ENCODE measurements around the gene AFF3.
"Not testable (repeated sequence)": the region's sequence is repeated elsewhere in the genome, so short reads cannot be mapped to it uniquely, and the experiment has no call there.

Gene AFF3

DNA sequence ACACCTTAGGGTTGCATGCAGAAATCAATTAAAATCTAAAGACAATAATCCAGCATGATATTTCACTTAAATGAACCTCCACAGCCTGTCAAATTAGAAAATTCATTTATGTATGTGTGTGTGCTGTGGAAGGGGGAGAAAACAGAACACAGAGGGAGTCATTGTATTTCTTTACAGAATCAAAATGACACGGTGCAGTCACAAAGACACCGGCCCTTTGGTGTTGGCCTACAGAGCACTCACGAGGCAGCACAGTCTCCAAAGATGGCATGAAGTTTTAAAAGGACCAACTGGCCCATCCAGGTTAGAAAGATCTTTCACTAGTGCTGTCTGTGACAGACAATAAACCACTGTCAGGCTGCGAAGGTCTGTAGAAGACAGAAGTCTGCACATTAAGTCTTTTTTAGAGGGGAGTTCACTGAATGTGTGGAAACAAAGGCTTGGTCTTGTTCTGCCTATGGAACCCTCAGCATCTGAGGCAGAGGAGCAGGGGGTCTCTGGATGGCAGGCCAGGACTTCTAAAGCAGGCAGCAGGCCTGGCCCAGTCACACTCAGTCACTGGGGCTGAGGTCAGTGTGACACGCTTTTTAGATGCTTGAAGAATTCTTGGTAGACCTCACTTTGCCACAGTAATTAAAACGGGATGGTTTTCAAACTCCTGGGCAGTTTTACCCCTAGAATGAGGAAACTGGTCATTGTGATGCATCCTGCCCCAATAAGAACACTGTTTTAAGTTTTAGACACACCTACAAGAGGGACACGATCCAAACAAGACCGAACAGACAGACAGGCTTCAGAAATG lies 184.9 kb downstream of the AFF3 start:
- DNase-seq, result no peak

DNA sequence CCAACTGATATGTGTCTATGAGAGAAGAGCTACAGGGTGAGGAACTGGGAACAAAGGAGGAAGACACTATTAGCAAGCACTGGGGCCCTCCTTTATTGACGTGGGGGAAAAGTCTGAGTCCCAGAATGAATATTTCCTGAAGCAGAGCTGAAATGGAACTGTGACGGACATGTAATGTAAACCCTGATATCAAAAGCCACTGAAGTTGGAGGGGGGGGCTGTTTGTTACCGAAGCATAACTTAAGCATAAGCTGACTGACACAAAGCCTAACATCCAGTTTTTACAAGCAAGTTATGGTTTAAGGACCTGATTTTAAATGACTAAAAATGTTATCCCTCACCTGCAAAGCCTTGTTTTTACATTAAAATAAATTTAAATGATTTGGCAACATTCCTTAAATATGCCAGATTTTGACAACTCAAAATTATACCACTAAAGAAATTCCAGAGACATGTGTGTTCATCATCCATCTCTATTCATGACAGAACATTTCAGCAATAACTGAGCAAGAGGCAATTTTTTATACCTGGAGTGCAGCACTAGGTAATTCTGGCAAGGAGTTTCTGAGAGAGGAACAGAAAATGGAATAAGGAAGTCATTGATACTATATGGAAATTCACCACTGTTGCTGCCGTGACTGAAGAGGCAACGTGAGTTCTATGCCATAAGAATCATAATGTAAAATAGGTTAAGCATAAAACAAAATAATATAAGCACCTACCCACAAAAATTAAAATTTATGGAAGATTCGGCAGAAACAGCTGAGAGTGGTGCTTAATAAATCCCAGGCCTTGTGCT lies 186.0 kb downstream of the AFF3 start:
- no peak for DNase-seq

DNA sequence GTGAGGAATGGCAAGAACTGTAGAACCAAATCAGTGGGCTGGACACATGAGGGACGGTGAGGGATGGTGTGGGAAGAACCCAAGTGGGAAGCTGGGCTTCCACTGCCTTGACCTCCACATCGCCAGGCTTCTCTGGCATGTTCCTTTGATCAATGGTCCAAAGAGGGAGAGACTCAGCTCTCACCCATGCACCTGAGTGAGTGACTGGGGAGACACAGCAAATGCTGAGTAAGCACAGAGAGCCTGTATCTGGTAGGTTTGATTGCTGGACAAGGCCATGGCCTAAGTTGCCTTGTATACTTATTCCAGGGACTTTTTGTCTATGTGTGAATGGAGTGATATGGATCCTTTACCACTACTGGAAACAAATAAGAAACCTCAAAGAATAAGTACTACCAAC lies 188.6 kb downstream of the AFF3 start:
- DNase-seq, result no peak

DNA sequence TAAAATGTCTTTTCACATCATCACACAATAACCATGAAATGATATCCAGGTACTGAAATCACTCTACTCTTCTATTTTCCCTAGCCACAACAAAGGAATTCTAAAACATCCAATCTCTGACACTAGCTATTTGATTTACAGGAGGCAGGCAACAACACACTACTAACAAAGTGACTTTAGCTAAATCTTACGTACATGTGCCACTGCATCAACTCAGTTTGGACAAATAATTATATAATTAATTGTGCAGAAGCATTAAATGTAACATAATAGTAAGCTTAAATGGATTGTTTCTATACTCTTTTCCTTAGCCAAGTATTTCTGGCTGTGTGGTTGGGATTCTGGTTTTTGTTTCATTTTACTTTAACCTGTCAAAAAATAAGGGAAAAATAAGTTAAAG lies 192.4 kb downstream of the AFF3 start:
- no peak for DNase-seq

DNA sequence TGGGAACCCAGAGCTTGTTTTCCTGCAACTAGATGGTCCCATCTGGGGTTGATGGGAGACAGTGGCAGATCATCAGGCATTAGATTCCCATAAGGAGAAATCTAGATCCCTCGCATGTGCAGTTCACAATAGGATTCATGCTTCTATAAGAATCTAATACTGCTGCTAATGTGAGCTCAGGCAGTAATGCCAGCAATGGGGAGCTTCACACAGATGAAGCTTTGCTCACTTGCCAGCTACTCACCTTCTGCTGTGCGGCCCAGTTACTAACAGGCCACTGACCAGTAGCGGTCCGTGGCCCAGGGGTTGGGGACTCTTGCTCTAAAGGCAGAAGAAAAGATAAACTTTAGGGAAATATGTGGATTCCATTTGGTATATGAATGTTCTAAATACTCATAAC lies 192.9 kb downstream of the AFF3 start:
- DNase-seq, result no peak

DNA sequence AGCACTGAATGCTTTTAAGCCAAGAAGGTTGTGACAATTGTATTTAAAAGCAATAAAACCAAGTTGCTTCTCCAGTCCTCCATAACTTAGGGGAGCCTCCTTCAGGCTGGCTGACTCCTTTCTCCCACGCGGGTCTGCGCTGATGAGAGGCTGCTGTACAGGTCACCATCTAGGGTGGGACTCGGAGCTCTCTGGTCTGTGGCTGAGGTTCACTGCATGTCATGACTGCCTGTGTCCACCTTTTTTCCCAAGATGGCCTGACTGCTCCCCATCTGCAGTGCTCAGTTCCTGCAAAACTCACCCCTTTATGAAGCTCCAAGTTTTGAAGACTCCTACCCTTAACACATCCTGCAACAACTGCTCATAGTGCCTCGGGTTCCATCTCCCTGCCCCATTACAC lies 194.4 kb downstream of the AFF3 start:
- no peak for DNase-seq

DNA sequence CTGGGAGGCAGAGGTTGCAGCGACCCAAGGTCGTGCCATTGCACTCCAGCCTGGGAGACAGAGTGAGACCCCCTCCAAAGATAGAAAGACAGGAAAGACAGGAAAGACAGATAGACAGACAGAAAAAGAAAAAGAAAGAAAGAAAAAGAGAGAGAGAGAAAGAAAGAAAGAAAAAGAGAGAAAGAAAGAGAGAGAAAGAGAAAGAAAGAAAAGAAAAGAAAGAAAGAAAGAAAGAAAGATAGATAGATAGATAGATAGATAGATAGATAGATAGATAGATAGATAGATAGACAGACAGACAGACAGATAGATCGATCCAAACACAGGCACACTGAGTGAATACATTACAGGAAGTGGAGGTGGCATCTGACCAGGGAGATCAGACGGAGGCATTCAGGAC lies 195.0 kb downstream of the AFF3 start:
- not testable (repeated sequence) for DNase-seq

DNA sequence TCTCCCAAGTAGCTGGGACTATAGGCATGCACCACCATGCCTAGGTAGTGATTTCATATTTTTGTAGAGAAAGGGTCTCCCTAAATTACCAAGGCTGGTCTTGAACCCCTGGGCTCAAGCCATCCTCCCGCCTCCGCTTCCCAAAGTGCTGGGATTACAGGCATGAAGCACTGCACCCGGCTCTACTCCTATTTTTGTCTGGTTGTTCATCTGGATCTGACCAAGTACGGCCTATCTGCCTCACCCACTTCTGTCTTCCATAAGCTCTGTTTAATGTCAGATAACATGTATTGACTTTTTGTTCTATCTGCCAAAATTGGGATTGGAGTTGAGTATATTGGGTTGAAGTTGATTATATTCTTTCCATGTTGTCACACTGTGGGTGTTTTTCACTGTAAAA lies 198.4 kb downstream of the AFF3 start:
- DNase-seq, result no peak

DNA sequence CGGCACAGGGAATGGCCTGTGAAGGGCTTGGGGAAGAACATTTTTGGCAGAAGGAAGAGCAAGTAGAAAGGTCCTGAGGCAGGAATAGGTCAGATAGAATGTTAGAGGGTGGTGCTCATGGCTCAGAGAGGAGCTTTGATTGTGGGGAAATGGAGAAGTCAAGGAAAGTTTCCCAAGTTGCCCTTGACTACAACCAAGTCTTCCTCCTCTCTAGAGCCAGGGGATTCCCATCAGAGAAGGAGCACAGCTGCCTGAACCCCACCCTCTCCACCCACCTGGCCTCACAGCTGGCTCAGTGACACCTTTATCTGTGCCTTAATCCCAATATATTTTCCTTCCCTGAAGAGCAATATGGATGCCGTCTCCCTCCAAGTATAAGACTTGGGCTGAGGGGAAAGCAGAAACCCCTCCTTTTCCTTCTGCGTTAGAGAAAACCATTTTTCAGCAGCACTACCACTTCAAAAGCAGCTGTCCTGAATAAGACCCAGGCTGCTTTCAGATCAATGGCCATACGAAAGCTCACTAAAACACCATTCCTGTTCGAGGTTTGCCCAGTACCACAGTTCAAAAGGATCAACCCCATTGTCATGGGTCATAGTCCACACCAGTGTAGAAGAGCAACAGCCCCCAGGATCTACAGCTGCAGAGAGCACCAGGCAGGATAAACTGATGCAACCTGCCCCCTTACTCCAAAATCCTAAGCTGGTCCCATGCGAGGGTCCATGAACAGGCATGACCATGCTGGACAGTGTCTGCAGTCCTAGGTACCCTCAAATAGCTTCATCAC lies 199.6 kb downstream of the AFF3 start:
- no peak for DNase-seq

DNA sequence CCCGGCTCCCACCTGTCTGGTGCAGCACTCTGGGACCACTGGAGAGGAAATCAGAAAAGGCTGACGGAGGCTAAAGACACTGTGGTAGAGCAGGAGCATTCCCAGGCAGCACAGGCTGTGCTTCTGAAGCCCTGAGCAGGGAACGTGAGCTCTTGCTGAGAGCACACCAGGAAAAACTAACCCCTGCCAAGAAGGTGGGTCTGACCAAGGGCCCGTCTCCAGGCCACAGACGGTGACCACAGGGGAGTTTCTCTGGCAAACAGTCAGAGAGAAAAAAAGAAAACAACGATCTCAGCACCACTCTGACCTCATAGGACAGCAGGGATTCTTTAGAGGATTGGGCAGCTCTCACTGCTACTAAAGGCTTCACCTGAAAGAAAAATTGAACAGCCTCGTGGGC lies 201.4 kb downstream of the AFF3 start:
- no peak for DNase-seq

DNA sequence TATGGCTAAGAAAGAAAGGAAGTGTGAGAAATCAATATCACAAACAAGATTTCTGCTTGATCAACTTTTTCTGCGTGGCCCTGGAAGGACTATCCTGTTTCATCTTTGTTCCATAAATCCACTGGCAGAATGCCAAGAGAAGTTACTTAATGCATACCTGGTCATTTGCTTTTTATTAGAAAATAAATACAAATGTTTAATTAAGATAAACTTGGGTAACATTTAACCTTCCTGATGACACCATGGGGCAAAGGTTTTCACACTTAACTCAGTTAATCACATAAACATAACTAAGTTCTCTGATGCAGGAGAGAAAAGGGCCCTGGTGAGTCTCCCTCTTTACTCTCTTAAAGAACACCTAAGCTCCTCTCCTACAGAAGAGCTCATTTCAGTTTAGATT lies 203.3 kb downstream of the AFF3 start:
- no peak for DNase-seq

DNA sequence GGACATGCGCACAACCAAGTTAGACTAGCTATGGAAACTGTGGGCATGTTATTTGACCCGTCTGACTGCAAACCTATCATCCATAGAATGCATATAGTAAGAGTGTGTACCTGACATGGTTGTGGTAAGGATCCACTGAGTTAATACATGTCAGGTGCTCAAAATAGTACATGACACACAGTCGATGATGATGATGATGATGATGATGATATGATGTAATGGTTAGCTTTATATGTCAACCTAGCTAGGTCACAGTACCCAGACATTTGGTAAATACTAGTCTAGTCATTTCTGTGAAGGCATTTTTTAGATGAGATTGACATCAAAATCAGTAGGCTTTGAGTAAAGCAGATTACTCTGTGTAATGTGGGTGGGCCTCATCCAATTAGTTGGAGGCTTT lies 204.1 kb downstream of the AFF3 start:
- no peak for DNase-seq

DNA sequence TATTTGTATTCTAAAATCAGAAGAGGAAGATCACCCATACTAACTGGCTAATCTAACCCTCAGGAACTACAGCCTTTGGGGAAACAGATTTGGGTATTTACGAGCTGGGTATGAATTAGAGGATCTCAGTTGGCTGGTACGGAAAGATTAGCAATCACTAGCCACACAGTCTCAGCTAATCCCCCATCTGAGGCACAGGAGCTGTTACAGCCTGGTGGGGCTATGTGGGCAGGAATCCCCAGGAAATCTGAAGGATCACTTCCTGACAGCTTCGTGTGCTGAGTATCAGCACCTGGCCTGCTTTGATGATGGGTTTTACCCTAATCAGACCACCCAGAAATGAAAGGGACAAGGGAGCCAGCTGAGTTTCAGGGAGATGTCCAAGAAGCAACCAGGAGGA lies 206.3 kb downstream of the AFF3 start:
- no peak for DNase-seq

DNA sequence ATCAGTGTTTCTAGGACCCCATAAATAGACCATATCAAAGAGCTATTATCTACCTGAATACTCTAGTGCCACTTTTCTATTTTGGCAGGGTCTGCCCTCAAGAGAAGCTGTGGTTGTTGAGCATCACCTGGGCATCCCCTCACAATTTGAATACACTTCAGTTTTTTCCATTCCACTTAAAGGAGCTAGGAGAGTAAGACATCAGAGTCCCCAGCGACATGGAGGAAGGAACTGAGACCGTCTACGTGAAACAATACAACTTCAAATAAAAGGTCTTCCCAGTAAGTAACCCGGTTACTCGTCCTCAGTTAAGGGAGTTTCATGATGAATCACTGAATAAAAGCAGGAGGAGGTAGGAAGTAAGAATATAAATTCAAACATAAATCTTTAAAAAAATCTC lies 206.7 kb downstream of the AFF3 start:
- DNase-seq, result no peak

DNA sequence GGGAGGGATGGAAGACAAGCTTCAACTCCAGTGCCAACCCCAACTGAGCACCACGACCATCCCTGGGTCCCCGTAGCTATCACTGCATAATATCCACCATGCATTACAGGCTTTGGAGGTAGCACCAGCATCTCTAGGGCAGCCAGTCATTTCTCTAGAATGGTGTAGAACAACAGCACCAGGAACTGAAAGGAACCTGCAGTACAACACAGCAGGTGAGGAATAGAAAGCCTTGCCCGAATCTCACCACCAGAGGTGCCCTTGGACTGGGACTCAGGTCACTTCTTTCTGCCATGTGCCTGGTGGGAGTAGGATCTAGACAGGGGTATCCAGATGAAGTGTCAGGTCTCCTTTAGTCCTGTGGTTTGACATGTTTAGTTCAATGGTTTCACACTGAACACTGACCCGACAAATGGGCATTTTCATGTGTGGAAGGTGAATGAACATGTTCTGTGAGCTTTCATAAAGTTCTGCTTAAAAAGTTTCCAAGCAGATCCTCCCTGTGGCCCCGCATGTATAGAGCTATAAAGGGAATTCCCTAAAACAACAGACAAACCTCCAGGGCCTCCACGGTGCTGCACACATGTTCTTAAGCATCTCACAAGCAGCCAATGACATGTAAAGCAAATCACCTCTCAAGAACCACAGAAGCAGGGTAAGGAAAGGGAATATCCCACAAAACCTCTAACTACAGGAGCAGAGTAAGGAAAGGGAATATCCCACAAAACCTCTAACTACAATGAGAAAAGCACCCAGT lies 208.3 kb downstream of the AFF3 start:
- no peak for DNase-seq

DNA sequence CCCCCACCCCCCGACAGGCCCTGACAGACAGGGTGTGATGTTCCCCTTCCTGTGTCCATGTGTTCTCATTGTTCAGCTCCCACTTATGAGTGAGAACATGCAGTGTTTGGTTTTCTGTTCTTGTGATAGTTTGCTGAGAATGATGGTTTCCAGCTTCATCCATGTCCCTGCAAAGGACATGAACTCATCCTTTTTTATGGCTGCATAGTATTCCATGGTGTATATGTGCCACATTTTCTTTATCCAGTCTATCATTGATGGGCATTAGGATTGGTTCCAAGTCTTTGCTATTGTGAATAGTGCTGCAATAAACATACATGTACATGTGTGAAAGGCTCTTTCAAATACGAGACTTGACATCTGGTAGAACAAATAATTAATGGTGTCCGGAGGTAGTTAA lies 208.9 kb downstream of the AFF3 start:
- DNase-seq, result not testable (repeated sequence)

DNA sequence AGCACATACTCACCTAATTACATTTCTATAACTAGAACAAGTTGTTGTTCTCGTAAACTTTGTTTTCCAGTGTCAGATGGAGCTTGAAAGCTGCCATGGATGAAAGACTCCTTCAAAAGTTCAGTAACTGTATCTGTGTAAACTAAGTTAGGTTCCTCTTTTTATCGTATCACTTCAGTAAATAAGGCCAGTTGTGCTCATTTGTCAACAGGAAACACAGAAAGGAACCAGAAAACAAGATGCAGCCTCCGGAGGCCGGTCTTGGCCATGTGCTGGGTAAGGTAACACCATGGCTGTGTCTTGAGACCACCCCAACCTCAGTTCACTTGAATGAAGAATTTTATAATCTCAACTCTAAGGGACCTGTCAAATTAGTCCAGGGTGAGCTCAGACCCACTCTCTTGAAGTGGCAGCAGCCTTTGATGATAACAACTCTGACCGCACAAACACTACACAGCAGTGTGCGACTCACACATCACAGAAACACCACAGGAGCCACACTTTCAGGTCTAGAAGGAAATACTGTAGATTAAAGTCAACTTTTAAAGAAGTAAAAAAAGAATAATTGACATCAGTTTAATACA lies 213.8 kb downstream of the AFF3 start:
- no peak for DNase-seq

DNA sequence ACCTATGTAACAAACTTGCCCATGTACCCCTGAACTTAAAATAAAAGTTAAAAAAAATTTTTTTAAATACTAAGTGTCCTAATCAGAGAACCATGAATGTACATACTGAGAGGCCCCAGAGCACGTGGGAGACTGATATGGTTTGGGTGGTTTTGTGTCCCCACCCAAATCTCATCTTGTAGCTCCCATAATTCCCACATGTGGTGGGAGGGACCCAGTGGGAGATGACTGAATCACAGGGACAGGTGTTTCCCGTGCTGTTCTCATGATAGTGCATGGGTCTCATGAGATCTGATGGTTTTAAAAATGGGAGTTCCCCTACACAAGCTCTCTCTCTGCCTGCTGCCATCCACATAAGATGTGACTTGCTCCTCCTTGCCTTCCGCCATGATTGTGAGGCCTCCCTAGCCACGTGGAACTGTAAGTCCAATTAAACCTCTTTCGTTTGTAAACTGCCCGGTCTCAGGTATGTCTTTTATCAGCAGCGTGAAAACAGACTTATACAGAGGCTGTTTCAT lies 214.6 kb downstream of the AFF3 start:
- DNase-seq, result not testable (repeated sequence)

DNA sequence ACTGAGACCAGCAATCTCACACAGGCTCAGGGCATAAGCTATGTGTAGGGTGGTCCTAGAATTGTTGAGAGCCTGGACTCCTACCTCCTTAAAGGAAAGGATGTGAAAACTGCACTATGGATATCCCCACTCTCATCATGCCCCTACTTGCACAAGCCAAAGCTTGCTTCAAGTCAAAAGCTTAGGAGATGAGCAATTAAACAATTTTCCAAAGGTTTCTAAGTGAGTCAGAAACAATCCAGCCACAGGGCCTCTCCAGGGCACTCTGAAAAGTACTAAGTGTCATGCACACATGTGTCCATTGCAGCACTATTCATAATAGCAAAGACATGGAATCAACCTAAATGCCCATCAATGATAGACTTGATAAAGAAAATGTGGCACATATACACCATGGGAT lies 215.4 kb downstream of the AFF3 start:
- no peak for DNase-seq

DNA sequence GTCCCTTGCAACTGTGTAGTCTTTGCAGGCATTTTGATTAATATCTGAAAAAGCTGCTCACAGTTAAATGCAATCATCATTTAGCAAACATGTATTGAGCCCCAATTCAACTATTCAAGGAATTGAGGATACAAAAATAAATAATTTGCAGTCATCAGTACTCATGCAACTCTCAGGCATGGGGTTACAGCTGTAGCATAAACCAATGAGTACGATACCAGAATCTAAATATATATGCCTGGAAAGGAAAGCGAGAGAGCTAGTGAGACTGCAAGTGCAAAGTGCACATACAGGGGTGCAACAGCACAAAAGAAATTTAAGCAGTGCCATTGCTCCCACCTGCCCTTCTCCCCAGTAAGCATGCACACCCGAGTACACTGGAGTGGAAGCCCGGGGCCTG lies 216.4 kb downstream of the AFF3 start:
- DNase-seq, result no peak

DNA sequence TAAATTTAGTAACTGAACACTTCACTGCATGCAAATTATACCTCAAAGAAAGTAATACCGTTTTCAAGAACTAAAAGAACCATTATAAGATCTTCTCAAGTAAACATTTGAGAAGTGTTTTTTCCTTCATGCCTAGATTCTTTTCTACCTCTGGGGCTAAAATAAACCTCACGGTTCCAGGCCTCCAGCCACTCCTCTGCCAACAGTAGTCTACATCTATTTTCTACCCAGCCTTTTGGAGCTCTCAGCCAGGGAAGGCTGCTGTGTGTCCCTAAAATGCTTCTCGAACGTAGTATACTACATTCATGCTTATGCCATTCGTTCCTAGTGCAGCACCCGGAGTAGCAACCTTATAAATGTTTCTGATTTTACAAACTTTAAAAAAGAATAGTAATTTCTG lies 219.7 kb downstream of the AFF3 start:
- DNase-seq, result no peak

DNA sequence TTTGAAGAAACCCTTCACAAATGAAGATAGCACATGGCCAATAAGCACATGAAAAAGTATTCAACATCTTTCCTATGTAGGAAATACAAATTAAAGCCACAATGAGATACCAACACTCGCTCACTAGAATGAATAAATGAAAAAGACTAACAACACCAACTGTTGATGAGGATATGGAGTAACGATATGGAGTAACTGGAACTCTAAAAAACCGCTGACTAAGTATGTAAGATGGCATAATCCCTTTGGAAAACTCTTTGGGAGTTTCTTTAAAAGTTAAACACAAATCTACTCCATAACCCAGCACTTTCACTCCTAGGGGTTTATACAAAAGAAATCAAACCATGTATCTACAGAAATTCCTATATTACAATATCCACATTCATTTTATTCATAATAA lies 220.5 kb downstream of the AFF3 start:
- DNase-seq, result no peak

All from CD4-positive, alpha-beta T cell treated with Interleukin-21 for 1 hour (primary cell).